ENCODE measurements around the gene ZNF28. TPM values are rescaled to one million over a fixed set of nuclear protein-coding genes. Genes with fewer than 3 reads are reported as not detected.
"Not testable (repeated sequence)": the region's sequence is repeated elsewhere in the genome, so short reads cannot be mapped to it uniquely, and the experiment has no call there.

The ZNF28 gene
- 10 to 100 TPM in 5 of 7 donors, 1 to 10 TPM in 2; 7.9 to 14.1 (median 11.0) TPM for total RNA-seq
- polyA plus RNA-seq, result 10 to 100 TPM in 1 of 2 donors, 1 to 10 TPM in 1; 3.4 to 11.8 TPM
- long read RNA-seq, donor 1, partial matches to known transcripts, result 0 of 4 reads
- long read RNA-seq, donor 1, other reads (novel, unspliced or antisense), result 2 of 4 reads
- long read RNA-seq, donor 2, partial matches to known transcripts, result 0 of 2 reads
- long read RNA-seq, donor 2, other reads (novel, unspliced or antisense), result 0 of 2 reads
- long read RNA-seq, donor 3, full-length matches to known transcripts, result 4 of 12 reads
- long read RNA-seq, donor 3, partial matches to known transcripts, result 1 of 12 reads
- long read RNA-seq, donor 3, other reads (novel, unspliced or antisense), result 7 of 12 reads

GRCh38 chr19:52821204-52821960 lies at the start of gene ZNF28:
Gene ZNF28 (minus strand): TSS chr19:52821633. CDS start chr19:52817958, 3,675 bp downstream.
- intact Hi-C loops (cut with DNase I); H3K4me1 ChIP-seq (ENCODE audit: insufficient read depth); H3K36me3 ChIP-seq; H3K27me3 ChIP-seq; H3K9me3 ChIP-seq: not testable (repeated sequence)
- whole genome bisulfite sequencing, 3 donors, result 0 to 2% (median 0%) methylated on average over 30 to 44 of the region's 44 CpGs
- Histone ChIP-seq H3K4me3 (peak within 1 kb of the TSS; percentile 43), H3K27ac (peak within 1 kb of the TSS in 1 of 2 donors; percentile 8)
- DNase-seq, result peak; percentile 71 to 81 (median 77)

DNA sequence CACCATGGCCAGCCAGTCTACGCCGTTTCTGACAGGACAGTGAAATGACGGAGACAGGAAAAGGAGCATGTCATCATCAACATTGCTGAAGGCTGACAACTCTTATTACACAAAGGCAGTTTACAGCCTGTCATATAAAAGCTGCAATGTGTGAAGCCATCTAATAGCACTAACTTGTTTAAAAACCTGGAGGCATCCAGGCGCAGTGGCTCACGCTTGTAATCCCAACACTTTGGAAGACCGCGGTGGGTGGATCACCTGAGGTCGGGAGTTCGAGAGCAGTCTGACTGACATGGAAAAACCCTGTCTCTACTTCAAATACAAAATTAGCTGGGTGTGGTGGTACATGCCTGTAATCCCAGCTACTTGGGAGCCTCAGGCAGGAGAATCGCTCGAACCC lies 46.6 kb upstream of the ZNF28 start:
- H3K9me3 ChIP-seq; intact Hi-C loops (cut with DNase I); H3K27ac ChIP-seq; DNase-seq; H3K4me1 ChIP-seq (ENCODE audit: insufficient read depth); H3K27me3 ChIP-seq; H3K4me3 ChIP-seq; H3K36me3 ChIP-seq: not testable (repeated sequence)
- WGBS, 3 donors, result 93 to 96% (median 95%) methylated on average over 11 of the region's 11 CpGs

- H3K27me3 ChIP-seq; H3K4me1 ChIP-seq (ENCODE audit: insufficient read depth); intact Hi-C loops (cut with DNase I); H3K9me3 ChIP-seq; H3K36me3 ChIP-seq: not testable (repeated sequence)
- Histone ChIP-seq H3K27ac (peak within 1 kb of the TSS in 1 of 2 donors; percentile 19), H3K4me3 (peak within 1 kb of the TSS; percentile 68)
- WGBS, 3 donors, result 1 to 5% (median 2%) methylated on average over 29 to 43 of the region's 43 CpGs
- TF ChIP-seq POLR2A (IDR thresholded peaks at IDR 0.05), result peak; percentile 40
- peak; percentile 71 to 85 (median 81) for DNase-seq
Measured at GRCh38 chr19:52857378-52858191, 36.2 kb upstream of the ZNF28 start, which contains the start of gene ZNF468. Gene ZNF468 (minus strand): TSS chr19:52857619. CDS start chr19:52854272, 3,347 bp downstream.

DNA sequence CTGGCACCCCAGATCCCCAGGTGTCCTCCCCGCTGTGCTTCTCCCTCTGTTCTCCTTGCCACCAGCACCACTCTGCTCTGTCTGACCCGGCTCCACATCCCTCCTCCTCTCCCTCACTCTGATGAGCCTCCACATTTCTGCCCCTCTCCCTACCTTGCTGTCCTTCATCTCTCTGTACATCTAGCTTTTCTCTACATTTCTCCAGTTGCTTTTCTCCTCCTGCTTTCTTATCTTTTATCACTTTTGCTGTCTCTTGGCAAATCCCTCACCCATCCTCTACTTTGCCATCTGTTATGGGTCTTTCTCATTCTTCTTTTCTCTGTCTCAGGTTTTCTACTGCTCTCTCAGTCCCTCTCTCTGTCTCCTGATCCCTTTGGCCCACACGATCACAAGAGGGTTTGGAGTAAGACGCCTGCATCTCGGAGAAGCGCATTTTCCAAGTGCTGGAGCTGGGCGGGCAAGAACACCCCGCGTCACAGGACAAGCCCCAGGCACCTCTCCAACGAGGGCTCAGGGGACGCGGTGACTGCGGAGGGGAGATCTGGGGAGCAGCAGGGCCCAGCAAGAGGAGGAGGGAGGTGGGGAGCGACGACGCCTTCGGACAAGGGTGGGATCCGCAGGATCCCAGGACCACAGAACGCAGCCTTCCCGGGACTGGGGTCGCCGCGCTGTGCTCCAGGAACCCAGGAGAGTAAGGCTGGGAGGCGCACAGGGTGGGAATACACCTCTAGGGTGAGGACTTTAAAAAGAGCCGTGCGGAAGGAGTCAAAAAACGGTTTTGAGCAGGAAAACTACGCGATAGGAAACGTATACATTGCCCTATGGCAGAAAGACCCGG lies 35.3 kb upstream of the ZNF28 start:
- H3K27me3 ChIP-seq; H3K4me1 ChIP-seq (ENCODE audit: insufficient read depth); H3K36me3 ChIP-seq; intact Hi-C loops (cut with DNase I); H3K9me3 ChIP-seq: not testable (repeated sequence)
- WGBS, 3 donors, result 1 to 5% (median 4%) methylated on average over 25 to 30 of the region's 31 CpGs
- Histone ChIP-seq H3K4me3 (peak overlapping the region; percentile 68), H3K27ac (peak overlapping the region in 1 of 2 donors; percentile 19)
- DNase-seq, result peak; percentile 15 to 57 (median 24)

DNA sequence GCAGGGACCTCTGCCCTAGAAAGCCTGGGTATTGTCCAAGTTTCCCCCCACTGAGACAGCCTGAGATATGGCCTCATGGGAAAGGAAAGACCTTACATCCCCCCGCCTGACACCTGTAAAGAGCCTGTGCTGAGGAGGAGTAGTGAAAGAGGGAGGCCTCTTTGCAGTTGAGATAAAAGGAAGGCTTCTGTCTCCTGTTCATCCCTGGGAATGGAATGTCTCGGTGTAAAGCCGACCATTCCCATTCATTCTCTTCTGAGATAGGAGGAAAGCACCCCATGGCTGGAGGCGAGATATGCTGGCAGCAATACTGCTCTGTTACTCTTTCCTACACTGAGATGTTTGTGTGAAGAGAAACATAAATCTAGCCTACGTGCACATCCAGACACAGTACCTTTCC lies 25.9 kb upstream of the ZNF28 start:
- H3K27ac ChIP-seq; H3K4me3 ChIP-seq; DNase-seq; intact Hi-C loops (cut with DNase I); H3K27me3 ChIP-seq; H3K4me1 ChIP-seq (ENCODE audit: insufficient read depth); H3K36me3 ChIP-seq: not testable (repeated sequence)
- H3K9me3 ChIP-seq, result peaks cover 0 to 16% of the 10 kb centered on the region in 2 donors
- WGBS, 3 donors, result 46 to 63% (median 49%) methylated on average over 5 of the region's 5 CpGs

GRCh38 chr19:52840825-52841465 lies 19.5 kb upstream of the ZNF28 start:
- H3K36me3 ChIP-seq; intact Hi-C loops (cut with DNase I); H3K27me3 ChIP-seq; H3K27ac ChIP-seq; DNase-seq; H3K4me3 ChIP-seq; H3K4me1 ChIP-seq (ENCODE audit: insufficient read depth): not testable (repeated sequence)
- WGBS, 3 donors, result 95 to 98% (median 98%) methylated on average over 10 of the region's 10 CpGs
- H3K9me3 ChIP-seq, result peaks cover 0 to 34% of the 10 kb centered on the region in 2 donors

DNA sequence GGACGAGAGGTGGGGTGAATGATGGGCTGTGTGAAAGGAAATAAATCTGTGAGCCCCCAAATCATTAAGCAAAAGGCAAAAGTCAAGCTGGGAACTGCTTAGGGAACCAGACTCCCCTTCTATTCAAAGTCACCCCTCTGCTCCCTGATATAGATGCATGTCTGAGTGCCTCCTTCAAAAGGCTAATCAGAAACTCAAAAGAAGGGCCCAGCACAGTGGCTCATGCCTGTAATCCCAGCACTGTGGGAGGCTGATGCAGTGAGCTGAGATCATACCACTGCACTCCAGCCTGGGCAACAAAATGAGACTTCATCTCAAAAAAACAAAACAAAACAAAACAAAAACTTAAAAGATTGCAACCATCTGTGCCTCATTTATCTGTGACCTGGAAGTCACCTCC lies 12.9 kb upstream of the ZNF28 start:
- H3K27me3 ChIP-seq; H3K9me3 ChIP-seq; H3K27ac ChIP-seq; H3K36me3 ChIP-seq; DNase-seq; H3K4me1 ChIP-seq (ENCODE audit: insufficient read depth); H3K4me3 ChIP-seq; intact Hi-C loops (cut with DNase I): not testable (repeated sequence)
- 52 to 63% (median 58%) methylated on average over 1 of the region's 1 CpG for WGBS, 3 donors

GRCh38 chr19:52833541-52833940 lies 12.1 kb upstream of the ZNF28 start:
- H3K27ac ChIP-seq; H3K27me3 ChIP-seq; DNase-seq; intact Hi-C loops (cut with DNase I); H3K9me3 ChIP-seq; H3K4me1 ChIP-seq (ENCODE audit: insufficient read depth); H3K4me3 ChIP-seq; H3K36me3 ChIP-seq: not testable (repeated sequence)
- 54 to 63% (median 61%) methylated on average over 5 of the region's 5 CpGs for WGBS, 3 donors

GRCh38 chr19:52829866-52830265 lies 8.4 kb upstream of the ZNF28 start:
- WGBS, 3 donors, result 74 to 77% (median 75%) methylated on average over 7 of the region's 7 CpGs
- H3K4me3 ChIP-seq; H3K4me1 ChIP-seq (ENCODE audit: insufficient read depth); H3K27me3 ChIP-seq; intact Hi-C loops (cut with DNase I); DNase-seq; H3K9me3 ChIP-seq; H3K36me3 ChIP-seq; H3K27ac ChIP-seq: not testable (repeated sequence)

Data from ovary (tissue), 10 donors.